ENCODE measurements around the gene PPARA. TPM values are rescaled to one million over a fixed set of nuclear protein-coding genes. Genes with fewer than 3 reads are reported as not detected.
"Not testable (repeated sequence)": the region's sequence is repeated elsewhere in the genome, so short reads cannot be mapped to it uniquely, and the experiment has no call there.

The PPARA gene
- total RNA-seq, 2 donors from 2014 or later = 15.4 to 18.6 TPM

- Histone ChIP-seq H3K36me3 (ENCODE audit: control insufficient read depth, insufficient read depth, low read length) (no peaks in the 10 kb centered on the region), H3K9ac (ENCODE audit: extremely low read depth, low read length, poor library complexity, severe bottlenecking) (no peak overlapping the region), H3K4me3 (ENCODE audit: low read length) (no peak overlapping the region), H3K27me3 (ENCODE audit: control insufficient read depth, insufficient read depth, low read length, poor library complexity, severe bottlenecking) (no peaks in the 10 kb centered on the region), H3K9me3 (ENCODE audit: control insufficient read depth, low read length) (no peaks in the 10 kb centered on the region), H3K27ac (ENCODE audit: low read depth, low read length) (no peak overlapping the region), H3K4me1 (ENCODE audit: control insufficient read depth, insufficient read depth, low read length) (no peaks in the 10 kb centered on the region)
- 82 to 93% methylated on average over 8 to 12 of the region's 12 CpGs for WGBS, 2 experiments (ENCODE audit: insufficient coverage in 1 of 2, insufficient read length in 1 of 2)
- Mint-ChIP-seq H3K27me3 (ENCODE audit: insufficient read depth) (peaks cover 2% of the 10 kb centered on the region), H3K4me1 (no peaks in the 10 kb centered on the region), H3K4me3 (no peak overlapping the region), H3K27ac (no peak overlapping the region), H3K36me3 (ENCODE audit: low read depth) (no peaks in the 10 kb centered on the region), H3K9me3 (no peaks in the 10 kb centered on the region)
- DNase-seq = no peak
- TF ChIP-seq CTCF (conservative IDR thresholded peaks at IDR 0.05) = no peak
Measured at GRCh38 chr22:46128606-46129005, 21.7 kb upstream of the PPARA start.

GRCh38 chr22:46129390-46130041 lies 20.8 kb upstream of the PPARA start:
- H3K27ac Mint-ChIP-seq = no peak overlapping the region
- Histone ChIP-seq H3K9ac (ENCODE audit: extremely low read depth, low read length, poor library complexity, severe bottlenecking) (no peak overlapping the region), H3K27ac (ENCODE audit: low read depth, low read length) (no peak overlapping the region), H3K4me3 (ENCODE audit: low read length) (no peak overlapping the region), H3K9me3 (ENCODE audit: control insufficient read depth, low read length) (no peaks in the 10 kb centered on the region), H3K27me3 (ENCODE audit: control insufficient read depth, insufficient read depth, low read length, poor library complexity, severe bottlenecking) (no peaks in the 10 kb centered on the region), H3K4me1 (ENCODE audit: control insufficient read depth, insufficient read depth, low read length) (no peaks in the 10 kb centered on the region), H3K36me3 (ENCODE audit: control insufficient read depth, insufficient read depth, low read length) (no peaks in the 10 kb centered on the region)
- 87 to 94% methylated on average over 16 to 26 of the region's 26 CpGs for WGBS, 2 experiments (ENCODE audit: insufficient coverage in 1 of 2, insufficient read length in 1 of 2)
- DNase-seq = no peak
- H3K27me3 Mint-ChIP-seq (ENCODE audit: insufficient read depth) = peaks cover 2% of the 10 kb centered on the region
- no peaks in the 10 kb centered on the region for H3K4me1 Mint-ChIP-seq
- no peak overlapping the region for H3K4me3 Mint-ChIP-seq
- no peaks in the 10 kb centered on the region for H3K9me3 Mint-ChIP-seq
- H3K36me3 Mint-ChIP-seq (ENCODE audit: low read depth) = no peaks in the 10 kb centered on the region
- no peak for TF ChIP-seq CTCF (conservative IDR thresholded peaks at IDR 0.05)

- no peaks in the 10 kb centered on the region for H3K27me3 Mint-ChIP-seq (ENCODE audit: insufficient read depth)
- no peak overlapping the region for H3K4me3 ChIP-seq (ENCODE audit: low read length)
- peak; percentile 90 for TF ChIP-seq CTCF (conservative IDR thresholded peaks at IDR 0.05)
- no peaks in the 10 kb centered on the region for H3K4me1 Mint-ChIP-seq
- H3K27me3 ChIP-seq (ENCODE audit: control insufficient read depth, insufficient read depth, low read length, poor library complexity, severe bottlenecking) = no peaks in the 10 kb centered on the region
- H3K27ac ChIP-seq (ENCODE audit: low read depth, low read length) = no peak overlapping the region
- no peak overlapping the region for H3K4me3 Mint-ChIP-seq
- no peaks in the 10 kb centered on the region for H3K4me1 ChIP-seq (ENCODE audit: control insufficient read depth, insufficient read depth, low read length)
- H3K36me3 ChIP-seq (ENCODE audit: control insufficient read depth, insufficient read depth, low read length) = no peaks in the 10 kb centered on the region
- no peaks in the 10 kb centered on the region for H3K9me3 Mint-ChIP-seq
- no peaks in the 10 kb centered on the region for H3K36me3 Mint-ChIP-seq (ENCODE audit: low read depth)
- peak; percentile 89 for DNase-seq
- H3K9ac ChIP-seq (ENCODE audit: extremely low read depth, low read length, poor library complexity, severe bottlenecking) = no peak overlapping the region
- no peaks in the 10 kb centered on the region for H3K9me3 ChIP-seq (ENCODE audit: control insufficient read depth, low read length)
- no peak overlapping the region for H3K27ac Mint-ChIP-seq
- 62 to 83% methylated on average over 1 to 13 of the region's 13 CpGs for WGBS, 2 experiments (ENCODE audit: insufficient coverage in 1 of 2, insufficient read length in 1 of 2)
Measured at GRCh38 chr22:46131151-46131587, 19.2 kb upstream of the PPARA start.

- not testable (repeated sequence) for H3K4me3 Mint-ChIP-seq; DNase-seq; H3K9ac ChIP-seq (ENCODE audit: extremely low read depth, low read length, poor library complexity, severe bottlenecking); H3K4me3 ChIP-seq (ENCODE audit: low read length); H3K27ac ChIP-seq (ENCODE audit: low read depth, low read length); H3K27me3 ChIP-seq (ENCODE audit: control insufficient read depth, insufficient read depth, low read length, poor library complexity, severe bottlenecking); H3K36me3 Mint-ChIP-seq (ENCODE audit: low read depth); H3K9me3 Mint-ChIP-seq; H3K9me3 ChIP-seq (ENCODE audit: control insufficient read depth, low read length); H3K4me1 ChIP-seq (ENCODE audit: control insufficient read depth, insufficient read depth, low read length); H3K27me3 Mint-ChIP-seq (ENCODE audit: insufficient read depth); H3K36me3 ChIP-seq (ENCODE audit: control insufficient read depth, insufficient read depth, low read length); H3K27ac Mint-ChIP-seq; H3K4me1 Mint-ChIP-seq
- WGBS, 2 experiments (ENCODE audit: insufficient coverage in 1 of 2, insufficient read length in 1 of 2) = 91 to 94% methylated on average over 10 to 12 of the region's 12 CpGs
Measured at GRCh38 chr22:46132193-46132829, 18.0 kb upstream of the PPARA start.
